ENCODE data around the gene EVI2A.
A peak's percentile ranks its signal among the peaks of the same experiment; 100 is the strongest.
"Not testable (repeated sequence)": the region's sequence is repeated elsewhere in the genome, so short reads cannot be mapped to it uniquely, and the experiment has no call there.

Gene EVI2A, protein sequence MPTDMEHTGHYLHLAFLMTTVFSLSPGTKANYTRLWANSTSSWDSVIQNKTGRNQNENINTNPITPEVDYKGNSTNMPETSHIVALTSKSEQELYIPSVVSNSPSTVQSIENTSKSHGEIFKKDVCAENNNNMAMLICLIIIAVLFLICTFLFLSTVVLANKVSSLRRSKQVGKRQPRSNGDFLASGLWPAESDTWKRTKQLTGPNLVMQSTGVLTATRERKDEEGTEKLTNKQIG

DNA sequence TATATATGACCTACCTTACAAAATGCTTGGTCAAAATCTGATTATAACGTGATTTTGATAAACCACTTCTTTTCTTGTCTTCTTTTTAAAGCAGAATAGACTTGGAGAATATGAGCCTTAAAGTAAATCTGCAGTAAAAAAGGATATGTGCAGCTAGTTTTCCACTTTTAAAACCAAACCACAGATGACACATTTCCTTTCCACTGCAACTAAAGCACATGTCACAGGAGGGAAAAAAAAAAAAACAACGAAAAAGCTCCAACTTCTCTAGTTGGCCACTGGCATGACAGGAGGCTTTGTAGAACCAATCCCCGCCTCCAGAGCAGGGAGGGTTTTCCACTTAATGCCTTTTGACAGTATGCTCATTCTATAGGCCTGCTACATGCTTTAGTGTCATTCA is at the start of gene EVI2A:
TSS of gene EVI2A (minus strand) at position 142 of the 400 bp plus-strand sequence. CDS start 2,609 bp downstream, outside the sequence.
- DNase-seq (ENCODE audit: low read depth, low spot score), result peak; percentile 76

DNA sequence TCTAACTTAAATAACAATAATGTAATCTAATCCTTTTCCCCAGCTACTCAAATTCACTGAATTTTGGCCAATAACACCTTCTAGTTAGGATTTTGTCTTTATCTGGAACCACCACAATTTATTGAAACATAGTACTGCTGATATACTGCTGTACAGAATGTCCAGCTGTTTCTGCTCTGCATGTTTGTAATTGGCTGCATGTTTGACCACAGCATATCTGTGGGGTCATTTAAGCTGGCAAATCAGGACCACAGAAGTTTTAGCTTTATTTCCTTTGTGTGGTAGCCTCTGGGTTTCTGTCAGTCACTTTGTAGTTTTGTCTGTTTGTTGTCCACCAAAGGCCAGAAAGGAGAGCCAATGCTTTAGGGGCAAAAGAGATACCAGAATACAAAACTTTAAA is 47.8 kb upstream of the EVI2A start:
- peak; percentile 48 for DNase-seq (ENCODE audit: low read depth, low spot score)

DNA sequence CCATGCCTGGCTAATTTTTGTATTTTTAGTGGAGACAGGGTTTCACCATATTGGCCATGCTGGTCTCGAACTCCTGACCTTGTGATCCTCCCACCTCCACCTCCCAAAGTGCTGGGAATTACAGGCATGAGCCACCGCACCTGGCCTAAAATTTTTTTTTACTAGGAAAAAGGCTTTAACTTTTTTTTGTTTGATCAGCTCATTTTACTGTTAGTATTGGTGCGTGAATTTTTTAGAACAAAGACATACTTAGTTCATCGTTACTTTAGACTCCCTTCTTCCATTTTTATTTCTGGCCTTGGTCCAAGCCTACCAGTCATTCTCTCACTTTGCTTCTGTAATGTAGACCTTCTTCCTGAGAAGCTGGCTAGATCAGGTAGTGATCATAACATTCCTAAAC is 44.7 kb upstream of the EVI2A start:
- DNase-seq (ENCODE audit: low read depth, low spot score), result no peak

DNA sequence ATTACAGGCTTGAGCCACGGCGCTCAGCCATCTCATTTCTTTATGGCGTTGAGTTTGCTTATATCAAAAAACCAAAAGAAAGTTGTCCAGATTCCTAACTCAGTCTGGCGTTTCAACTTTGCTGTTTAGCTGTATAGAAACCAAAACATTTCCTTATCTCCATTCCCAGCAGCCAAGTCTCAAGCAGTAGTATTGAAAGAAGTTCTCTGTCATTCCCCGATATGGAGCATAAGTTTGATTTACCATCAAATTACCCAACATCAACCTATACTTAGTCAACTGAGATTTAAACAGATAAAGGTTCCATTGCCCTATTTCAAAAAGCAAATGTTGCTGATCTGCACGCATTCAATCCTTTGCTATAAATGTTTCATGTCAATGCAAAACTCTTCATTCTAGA is 42.6 kb upstream of the EVI2A start:
- no peak for DNase-seq (ENCODE audit: low read depth, low spot score)

DNA sequence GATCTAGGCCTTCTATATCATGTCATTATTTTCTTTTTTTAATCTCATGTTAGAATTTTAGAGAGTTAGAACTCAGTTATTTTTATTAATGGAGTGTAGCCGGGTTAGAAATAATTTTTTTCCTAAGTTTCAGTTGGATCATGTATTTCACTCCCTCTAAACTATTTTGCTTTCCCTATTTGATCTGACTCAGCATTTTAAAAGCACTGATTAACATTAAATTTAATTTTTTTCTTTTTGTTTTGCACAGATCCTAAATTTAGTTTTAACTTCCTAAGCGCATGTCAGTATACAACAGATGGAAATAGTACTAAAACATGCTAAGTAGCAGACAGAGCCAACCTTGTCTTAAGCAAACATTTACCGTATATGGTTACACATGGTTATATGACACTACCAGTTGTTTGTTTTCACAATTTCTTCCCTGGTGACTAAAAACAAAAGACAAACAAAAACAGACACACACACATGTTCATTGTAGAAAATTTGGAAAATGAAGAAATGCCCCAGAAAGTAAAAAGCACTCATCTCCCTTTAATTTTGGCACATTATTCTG is 36.5 kb upstream of the EVI2A start:
- no peak for DNase-seq (ENCODE audit: low read depth, low spot score)

DNA sequence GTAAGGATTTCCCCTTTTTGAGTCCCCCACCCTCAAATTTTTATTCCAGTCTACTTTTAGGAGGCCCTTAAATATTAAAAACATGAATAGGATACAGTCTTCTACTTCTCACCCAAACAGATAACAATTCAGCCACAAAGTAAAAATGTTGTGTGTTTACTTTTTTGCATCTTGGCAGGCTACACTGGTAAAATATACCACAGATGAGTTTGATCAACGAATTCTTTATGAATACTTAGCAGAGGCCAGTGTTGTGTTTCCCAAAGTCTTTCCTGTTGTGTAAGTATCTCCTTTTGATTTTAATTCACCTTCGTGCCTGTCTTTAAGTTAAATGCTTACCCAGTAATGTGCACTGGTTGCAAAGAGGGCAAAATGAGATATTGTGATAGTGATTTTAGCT is 35.7 kb upstream of the EVI2A start:
- no peak for DNase-seq (ENCODE audit: low read depth, low spot score)

DNA sequence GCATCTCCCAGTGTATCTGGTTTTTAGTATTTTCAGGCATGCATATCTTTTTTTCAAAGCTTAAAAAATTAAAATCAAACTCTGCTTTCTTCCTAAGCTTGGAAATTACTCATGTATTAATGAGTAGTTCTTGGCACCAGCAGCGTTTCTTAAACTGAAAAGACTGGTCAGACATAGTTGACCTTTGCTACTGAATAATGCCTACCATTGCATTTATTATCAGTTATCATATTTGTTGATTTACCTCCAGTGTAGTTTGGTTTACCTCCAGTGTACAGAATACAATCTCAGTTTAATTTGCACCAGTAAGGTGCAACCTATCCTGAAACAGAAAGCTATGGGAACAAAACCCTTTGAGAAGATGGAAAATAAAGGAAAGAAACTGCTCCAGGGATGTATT is 34.5 kb upstream of the EVI2A start:
- DNase-seq (ENCODE audit: low read depth, low spot score), result no peak

DNA sequence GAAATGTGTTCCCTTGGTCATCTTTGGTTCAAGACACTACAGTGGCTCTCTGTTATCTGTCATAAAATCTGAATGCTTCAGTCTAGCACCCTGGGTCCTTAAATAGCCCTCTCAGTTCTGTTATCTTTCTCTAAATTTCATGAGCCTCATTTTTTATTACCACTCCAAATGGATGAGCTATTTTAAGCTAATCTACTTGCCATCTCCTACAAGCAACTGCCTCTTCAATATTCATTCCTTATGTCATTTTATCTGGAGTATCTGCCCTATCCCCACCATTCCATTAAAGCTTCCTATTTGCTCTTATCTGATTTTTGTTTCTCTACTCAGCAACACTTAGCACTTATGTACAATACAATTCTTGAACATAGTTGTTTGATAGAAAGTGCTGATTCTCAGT is 28.0 kb upstream of the EVI2A start:
- no peak for DNase-seq (ENCODE audit: low read depth, low spot score)

DNA sequence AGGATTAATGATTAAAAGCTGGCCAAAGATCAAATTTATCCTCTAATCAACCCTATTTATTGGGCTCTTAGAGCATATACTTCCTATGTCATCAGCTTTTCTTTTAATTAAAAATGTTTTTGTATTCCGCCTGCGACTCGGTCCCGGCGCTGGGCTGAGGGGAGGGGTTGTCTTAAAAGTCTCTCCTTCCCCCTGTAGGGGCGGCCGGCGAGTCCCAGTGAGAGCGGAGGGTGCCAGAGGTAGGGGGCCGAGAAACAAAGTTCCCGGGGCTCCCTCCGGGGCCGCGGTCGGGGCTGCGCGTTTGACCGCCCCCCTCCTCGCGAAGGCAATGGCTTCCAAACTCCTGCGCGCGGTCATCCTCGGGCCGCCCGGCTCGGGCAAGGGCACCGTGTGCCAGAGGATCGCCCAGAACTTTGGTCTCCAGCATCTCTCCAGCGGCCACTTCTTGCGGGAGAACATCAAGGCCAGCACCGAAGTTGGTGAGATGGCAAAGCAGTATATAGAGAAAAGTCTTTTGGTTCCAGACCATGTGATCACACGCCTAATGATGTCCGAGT is 23.8 kb upstream of the EVI2A start:
- DNase-seq (ENCODE audit: low read depth, low spot score), result not testable (repeated sequence)

DNA sequence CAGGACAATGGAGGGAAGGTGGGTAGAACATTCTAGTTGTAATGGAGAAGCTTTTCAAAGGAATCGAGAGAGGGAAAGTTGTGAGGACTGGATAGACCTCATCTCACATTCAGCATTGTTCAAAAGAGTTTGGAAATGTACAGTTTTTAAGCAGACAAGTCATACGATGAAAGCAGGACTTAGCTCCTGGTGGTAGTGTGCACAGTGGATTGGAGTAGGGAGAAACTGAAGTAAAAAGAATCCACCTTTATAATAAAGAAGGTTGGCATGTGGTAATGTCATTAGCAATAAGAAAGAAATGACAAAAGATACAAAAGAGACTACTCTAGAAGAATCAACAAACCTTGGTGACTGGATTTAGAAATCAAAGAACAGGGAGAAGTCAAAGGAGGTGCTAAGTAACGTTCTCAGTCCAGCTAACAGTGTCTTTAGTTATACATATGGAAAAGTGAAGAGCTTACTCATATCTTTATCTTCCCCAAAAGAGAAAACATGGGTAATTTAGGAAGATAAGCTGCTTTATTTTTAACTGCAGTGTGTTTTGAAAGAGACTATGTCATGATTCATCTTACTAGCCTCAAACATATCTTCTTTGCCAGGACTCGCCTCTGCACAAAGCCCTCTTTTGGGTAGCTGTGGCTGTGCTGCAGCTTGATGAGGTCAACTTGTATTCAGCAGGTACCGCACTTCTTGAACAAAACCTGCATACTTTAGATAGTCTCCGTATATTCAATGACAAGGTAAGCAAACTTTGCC is 18.7 kb upstream of the EVI2A start:
- DNase-seq (ENCODE audit: low read depth, low spot score), result peak; percentile 72

DNA sequence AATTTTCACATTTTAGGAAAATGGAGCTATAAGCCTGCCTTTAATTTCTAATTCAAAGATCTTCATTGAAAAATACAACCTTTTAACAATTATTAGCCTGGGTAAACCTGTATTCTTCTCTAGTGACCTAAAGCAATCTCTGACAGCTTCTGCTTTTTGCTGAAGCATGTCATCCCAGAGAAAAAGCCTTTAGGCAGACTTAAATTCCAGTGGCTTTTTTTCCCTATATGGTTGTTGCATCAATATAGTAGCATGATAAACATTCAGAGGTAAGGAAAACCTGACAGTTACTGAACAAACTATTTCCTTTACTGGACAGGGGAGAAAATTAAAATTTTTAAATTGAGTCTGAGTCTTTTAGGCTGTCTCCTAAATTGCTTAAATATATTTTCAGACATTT is 7.8 kb upstream of the EVI2A start:
- no peak for DNase-seq (ENCODE audit: low read depth, low spot score)

DNA sequence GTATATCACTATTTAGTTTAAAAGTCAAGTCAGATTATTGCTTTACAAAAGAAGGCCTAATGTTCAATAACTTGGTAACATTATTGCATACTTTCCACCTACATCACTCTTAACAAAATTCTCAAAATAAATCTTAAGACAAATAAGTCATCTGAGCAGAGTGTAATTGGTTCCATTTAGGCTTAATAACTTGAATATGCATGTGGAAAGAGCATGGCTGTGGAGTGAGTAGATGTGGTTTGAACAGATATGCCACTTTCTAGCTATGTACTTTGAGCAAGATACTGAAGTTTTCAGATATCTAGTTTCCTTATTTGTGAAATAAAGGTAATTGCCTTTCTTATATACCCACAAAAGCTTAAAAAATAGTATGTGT is 6.7 kb upstream of the EVI2A start:
- DNase-seq (ENCODE audit: low read depth, low spot score), result peak; percentile 62

DNA sequence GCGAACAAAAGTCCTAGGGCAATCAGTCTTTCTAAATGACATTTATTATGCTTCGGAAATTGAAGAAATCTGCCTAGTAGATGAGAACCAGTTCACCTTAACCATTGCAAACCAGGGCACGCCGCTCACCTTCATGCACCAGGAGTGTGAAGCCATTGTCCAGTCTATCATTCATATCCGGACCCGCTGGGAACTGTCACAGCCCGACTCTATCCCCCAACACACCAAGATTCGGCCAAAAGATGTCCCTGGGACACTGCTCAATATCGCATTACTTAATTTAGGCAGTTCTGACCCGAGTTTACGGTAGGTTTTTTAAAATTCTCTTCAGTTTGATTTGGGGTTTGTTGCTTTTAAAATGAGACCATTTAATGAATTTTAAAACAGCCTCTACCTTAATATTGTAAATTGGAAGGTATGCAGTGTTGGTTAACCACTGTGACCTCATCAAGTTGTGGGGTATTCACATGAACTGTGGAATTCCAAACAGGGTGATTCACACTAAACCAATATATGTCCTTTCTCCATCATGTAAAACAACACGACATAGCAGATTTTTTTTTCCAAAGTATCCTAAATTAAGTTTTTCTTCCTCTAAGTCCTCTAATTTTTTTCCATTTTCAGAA is 6.2 kb upstream of the EVI2A start:
- DNase-seq (ENCODE audit: low read depth, low spot score), result peak; percentile 94

DNA sequence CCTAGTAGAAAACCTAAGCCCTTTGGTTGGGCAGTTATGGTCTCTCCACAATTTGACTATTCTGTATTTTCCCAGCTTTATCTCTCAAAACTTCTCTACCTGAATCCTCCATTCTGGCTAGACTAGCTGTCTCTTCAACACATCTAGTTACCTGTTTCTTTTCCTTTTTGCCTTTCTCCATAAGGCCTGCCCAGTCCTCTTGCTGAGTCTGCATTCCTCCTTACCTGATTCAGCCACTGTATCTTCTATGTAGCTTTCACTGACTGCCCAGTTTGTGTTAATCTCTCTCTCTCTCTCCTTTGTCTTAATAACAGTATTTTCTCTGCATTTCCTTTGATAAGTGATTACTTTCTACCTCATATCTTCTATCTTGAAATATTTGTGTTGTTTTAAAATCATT is 2.1 kb upstream of the EVI2A start:
- DNase-seq (ENCODE audit: low read depth, low spot score), result no peak

DNA sequence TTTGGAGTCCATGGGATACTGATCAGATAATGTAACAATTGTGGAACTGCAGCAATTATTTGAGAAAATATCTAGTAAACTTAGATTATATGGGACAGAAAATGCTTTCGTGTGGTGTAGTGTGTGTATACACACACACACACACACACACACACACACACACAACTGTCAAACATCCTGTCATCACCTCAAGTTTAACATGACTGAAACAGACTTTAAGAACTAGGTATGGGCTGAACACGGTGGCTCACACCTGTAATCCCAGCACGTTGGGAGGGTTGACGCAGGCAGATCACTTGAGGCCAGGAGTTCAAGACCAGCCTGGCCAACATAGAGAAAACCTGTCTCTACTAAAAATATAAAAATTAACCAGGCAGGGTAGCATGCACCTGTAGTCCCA is 544 bp upstream of the EVI2A start:
- DNase-seq (ENCODE audit: low read depth, low spot score), result no peak

DNA sequence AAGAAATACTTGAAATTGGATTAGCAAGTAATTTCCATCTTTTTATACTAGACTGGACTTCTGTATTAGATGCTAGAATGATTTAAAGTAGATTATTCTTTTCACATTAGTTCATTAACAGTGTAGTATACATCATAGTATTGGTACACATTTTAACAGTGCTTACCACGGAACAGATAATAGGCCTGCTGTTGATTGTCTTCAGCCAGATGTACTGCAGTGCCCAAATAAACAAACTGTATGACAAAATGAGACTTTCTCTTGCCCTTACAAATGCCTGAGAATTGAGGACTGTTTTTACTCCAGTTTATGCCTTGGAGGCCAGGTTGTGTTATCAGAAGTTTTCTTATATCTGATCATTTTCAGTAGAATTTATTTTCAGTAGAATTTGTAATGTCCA is 631 bp downstream of the EVI2A start:
- no peak for DNase-seq (ENCODE audit: low read depth, low spot score)

DNA sequence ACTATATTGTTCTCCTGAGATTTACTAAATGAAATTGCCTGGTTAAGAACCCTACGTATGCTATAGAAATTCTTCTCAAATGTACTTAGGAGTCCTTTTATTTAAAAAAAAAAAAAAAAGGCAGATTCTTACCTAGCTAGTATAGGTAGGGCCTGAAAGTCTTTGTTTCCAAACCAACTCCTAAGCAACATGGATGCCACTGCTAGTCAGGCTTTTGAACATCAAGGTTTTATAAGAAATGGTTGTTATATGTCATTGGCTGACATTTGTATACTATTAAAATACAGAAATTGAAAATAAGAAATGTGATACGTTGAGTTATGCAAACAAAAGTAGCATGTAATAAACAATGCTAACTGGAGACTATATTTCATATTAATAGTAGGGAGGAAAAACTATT is 1.2 kb downstream of the EVI2A start:
- no peak for DNase-seq (ENCODE audit: low read depth, low spot score)

DNA sequence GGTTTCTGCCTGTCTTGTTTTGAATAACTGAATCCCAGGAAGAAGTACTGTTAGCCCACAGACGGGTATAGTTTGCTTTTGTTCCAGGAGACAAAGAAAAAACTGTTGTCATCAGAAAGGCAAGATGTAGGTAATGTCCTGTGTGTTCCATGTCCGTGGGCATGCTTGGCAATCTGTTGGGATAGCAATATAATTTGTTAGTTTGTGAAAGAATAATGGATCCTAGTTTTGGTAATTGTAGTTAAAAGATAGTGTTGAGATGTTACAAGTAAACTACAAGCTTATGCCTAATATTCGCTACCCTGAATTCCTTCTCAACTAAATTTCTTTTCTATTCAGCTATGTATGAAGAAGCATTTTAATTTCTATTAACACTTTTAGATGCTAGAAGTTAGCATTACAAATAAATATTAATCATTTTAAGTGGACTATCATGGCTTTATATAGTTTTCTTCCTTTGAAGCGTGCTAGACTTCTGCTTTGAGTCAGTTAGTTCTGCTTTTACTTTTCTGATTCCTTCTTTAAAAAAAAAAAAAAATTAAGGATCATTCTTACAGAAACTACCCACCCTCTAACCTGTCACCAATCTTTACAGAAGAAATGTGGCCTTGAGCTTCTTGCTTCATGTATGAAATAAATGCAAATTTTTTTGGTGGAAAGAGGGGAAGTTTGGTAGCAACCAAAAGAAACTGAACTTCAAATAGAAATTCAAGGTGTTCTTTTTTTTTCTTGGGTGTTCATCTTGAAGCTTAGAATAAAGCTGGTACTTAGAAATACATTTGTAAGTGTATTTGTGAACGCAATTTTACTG is 2.4 kb downstream of the EVI2A start:
- no peak for DNase-seq (ENCODE audit: low read depth, low spot score)

DNA sequence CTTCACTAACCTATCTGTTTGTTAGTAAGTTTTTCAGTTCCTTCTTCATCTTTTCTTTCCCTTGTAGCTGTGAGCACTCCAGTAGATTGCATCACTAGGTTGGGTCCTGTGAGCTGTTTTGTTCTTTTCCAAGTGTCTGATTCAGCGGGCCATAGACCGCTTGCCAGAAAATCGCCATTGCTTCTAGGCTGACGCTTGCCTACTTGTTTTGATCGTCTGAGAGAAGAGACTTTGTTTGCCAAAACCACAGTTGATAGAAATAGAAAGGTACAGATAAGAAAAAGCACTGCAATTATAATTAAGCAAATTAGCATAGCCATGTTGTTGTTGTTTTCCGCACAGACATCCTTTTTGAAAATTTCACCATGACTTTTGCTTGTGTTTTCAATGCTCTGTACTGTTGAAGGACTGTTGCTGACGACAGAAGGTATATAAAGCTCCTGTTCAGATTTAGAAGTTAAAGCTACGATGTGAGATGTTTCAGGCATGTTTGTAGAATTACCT is 3.1 kb downstream of the EVI2A start:
- peak; percentile 94 for DNase-seq (ENCODE audit: low read depth, low spot score)

DNA sequence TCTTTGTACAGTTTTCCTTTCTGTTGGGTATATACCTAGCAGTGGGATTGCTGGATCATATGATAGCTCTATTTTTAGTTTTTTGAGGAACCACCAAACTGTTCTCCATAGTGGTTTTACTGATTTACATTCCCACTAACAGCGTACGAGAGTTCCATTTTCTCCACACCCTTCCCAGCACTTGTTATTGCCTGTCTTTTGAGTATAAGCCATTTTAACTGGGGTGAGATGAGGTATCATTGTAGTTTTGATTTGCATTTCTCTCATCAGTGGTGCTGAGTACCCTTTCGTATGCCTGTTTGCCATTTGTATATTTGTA is 6.7 kb downstream of the EVI2A start:
- no peak for DNase-seq (ENCODE audit: low read depth, low spot score)

DNA sequence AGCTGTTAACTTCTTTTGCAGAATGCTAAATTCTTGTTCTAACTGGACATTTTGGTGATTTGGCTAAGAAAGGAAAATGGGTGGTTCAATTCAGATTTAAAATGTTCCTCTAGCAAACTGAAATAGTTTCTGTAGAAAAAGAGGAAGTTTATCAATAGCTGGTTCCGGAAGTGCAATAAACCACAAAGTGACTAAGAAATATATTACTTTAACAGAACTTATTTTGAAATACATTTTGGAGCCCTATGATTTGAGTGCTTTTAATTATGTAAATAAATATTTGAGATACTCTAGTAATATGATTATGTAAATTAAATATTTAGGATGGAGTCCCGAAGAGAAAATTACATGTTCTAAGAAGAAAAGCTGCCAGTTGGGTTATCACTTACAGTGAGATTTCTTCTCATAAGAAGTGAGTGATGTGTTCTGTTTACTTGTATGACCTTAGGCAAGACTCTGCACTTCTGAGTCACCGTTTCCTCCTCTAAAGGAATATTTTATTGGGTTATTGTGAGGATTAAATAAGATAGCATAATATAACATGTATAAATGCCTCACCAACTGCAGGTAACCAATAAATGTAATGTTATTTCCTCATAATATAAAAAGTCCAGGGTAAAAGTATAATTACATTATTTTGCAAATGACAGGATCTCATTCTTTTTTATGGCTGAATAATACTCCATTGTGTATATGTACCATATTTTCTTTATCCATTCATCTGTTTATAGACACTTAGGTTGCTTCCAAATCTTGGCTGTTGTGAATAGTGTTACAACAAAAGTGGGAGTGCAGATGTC is 7.2 kb downstream of the EVI2A start, which contains the start of gene EVI2B:
TSS of gene EVI2B (minus strand) at position 73 of the 800 bp plus-strand sequence. CDS start 8,445 bp downstream, outside the sequence.
- no peak for DNase-seq (ENCODE audit: low read depth, low spot score)
